HG03571 (cell line): ENCODE measurements around the gene AP2A2.

ENCODE experiments used
- ATAC-seq: cut with Tn5 transposase; IDR thresholded peaks from one replicate; pipeline ENCODE4 v1.9.1; 2021; ENCODE audit not compliant: unreplicated experiment

The AP2A2 gene

GRCh38 chr11:924406-925157 lies 1.1 kb upstream of the AP2A2 start:
- no peak for ATAC-seq

- no peak for ATAC-seq
Observed at GRCh38 chr11:925158-925495, 543 bp upstream of the AP2A2 start.

- ATAC-seq: no peak
Observed at GRCh38 chr11:926341-926916, 759 bp downstream of the AP2A2 start.

DNA sequence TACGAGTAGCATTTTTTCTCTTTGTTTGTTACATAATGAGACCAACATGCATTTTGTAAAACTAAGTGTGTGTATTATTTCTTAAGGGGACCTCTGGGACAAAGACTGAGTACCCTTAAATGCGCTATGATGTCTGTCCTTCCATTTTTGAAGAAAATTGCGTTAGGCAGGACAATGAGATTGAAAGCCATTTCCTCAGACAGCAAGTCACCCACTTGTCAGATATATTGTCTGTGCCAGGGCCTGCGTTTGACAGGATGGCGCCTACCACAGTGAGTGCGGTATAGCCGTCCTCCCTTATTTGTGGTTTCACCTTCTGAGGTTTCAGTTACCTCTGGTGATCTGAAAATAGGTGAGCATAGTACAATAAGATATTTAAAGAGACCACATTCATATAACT lies 2.2 kb downstream of the AP2A2 start:
- ATAC-seq: no peak

- ATAC-seq: no peak
Observed at GRCh38 chr11:928786-929185, 3.1 kb downstream of the AP2A2 start.

DNA sequence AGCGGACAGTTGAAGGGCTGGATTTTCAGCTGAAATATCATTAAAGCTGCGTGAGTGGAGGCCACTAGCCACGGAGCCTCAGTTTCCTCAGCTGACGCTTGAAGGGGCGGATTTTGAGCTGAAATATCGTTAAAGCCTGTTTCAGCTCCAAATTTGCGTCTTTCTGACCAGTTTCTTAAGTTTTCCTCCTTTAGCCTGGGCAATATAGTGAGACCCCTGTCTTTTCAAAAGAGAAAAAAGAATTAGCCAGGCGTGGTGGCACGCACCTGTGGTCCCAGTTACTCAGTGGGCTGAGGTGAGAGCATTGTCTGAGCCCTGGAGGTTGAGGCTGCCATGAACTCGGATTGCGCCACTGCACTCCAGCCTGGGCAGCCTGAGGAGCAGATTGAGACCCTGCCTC lies 3.7 kb downstream of the AP2A2 start:
- no peak for ATAC-seq

GRCh38 chr11:931385-931784 lies 5.7 kb downstream of the AP2A2 start:
- no peak for ATAC-seq

DNA sequence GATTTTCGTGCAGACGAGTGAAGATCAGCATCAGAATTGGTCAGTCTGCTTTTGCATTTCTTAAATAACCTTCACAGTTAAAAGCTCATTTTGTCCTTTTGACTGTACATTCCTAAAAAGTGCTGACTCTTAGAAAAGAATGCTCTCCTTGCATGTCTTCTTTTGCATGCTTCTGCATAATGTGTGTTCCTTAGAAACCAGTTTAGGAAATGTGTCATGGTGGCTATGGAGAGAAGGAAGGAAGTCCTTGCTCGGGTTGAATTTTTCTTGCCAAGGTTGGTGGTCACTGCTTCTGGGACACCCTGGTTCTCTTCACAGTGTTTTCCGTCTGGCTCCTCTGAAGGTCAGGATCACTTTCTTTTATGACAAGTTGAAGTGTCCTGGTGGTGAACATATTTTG lies 6.8 kb downstream of the AP2A2 start:
- no peak for ATAC-seq

- ATAC-seq: no peak
Observed at GRCh38 chr11:933142-933851, 7.6 kb downstream of the AP2A2 start.

DNA sequence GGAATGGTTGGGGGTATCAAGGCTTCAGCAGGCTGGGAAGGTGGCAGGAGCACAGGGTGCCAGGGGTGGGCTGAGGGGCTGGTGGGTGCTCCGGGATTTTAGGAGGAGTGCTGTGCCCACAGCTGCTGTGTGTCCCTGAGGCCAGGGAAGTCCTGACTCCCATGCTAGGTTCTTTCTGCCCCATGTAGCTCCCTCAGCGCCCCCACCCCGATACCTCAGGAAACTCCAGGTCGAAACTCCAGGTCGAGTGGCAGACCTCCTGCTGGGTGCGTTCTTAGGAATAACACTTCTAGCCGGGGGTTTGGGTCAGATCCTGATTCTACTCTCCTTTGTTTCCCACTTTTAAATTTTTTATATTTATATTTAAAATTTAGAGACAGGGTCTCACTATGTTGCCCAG lies 8.3 kb downstream of the AP2A2 start:
- no peak for ATAC-seq

GRCh38 chr11:934527-934926 lies 8.9 kb downstream of the AP2A2 start:
- ATAC-seq: no peak

GRCh38 chr11:936199-936598 lies 10.5 kb downstream of the AP2A2 start:
- no peak for ATAC-seq

DNA sequence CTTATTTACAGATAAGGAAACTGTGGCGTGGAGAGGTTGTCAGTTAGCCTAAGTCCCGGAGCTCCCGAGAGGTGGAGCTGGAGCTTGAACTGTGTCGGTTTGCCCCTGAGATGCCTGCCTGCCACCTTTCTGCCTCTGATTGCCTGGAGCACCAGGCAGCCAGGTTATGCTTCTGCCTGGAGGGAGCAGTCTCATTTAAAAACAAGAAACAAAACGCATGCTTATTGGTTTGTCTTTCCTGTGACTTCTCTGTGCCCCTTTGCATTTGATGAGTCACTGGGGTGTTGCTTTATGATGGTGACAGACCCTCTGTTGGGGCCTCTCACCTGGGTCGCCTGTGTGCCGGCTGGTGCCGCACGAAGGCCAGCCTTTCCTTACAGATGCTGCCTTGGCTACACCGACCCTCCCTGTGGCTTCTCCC lies 12.2 kb downstream of the AP2A2 start:
- ATAC-seq: no peak

GRCh38 chr11:940496-941135 lies 14.9 kb downstream of the AP2A2 start:
- no peak for ATAC-seq

DNA sequence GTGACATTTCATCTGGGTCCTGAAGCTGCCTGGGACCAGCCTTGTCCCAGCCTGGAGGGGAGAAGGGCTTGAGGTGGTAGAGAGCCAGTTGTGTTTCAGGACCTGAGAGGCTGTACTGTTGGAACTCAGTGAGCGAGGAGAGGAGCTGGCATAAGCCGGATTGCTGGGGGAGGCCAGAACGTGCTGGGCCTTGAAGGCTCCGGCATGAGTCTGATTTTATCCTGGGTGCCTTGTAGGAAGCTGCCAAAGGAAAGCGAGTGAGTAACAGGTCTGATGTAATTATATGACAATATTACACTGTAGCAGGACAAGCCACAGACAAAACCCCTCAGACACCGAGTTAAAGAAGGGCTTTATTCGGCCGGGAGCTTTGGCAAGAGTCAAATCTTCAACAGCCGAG lies 17.2 kb downstream of the AP2A2 start:
- no peak for ATAC-seq

GRCh38 chr11:944711-945470 lies 19.2 kb downstream of the AP2A2 start:
- no peak for ATAC-seq

DNA sequence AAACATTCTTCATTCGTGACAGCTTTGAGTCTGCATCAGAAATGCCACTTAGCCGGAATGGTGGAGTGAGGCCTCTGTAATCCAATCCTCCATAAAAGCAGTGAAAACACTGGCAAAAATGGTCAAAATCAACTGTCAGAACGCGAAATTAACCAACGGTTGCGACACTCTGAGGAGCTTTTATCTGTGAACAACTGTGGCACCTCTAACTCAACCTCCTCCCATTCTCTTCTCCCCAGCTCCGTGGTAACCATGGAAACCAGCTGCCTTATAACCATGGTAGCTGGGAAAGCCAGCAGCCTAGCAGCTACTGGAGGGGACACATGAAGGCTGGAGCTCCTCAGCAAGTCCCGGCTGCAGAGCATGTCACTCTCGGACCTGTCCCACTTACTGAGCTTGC lies 20.3 kb downstream of the AP2A2 start:
- ATAC-seq: no peak

- ATAC-seq: no peak
Observed at GRCh38 chr11:947744-948143, 22.1 kb downstream of the AP2A2 start.

- no peak for ATAC-seq
Observed at GRCh38 chr11:951507-951906, 25.8 kb downstream of the AP2A2 start.

GRCh38 chr11:952406-953385 lies 27.0 kb downstream of the AP2A2 start:
- no peak for ATAC-seq
